Astrocyte (in vitro differentiated cells and primary cell): ENCODE measurements around the gene TENT4B. TPM values are rescaled to one million over a fixed set of nuclear protein-coding genes. Genes with fewer than 3 reads are reported as not detected.

Experiments
- DNase-seq: peaks from one replicate; pipeline ENCODE4 v3.0.0-alpha.2; 2010; ENCODE audit warnings: low read depth
- FAIRE-seq: peaks from 2 replicates; lab custom pipeline; 2011; peaks lifted over from hg19 to GRCh38; lab: Jason Lieb, UNC
- H2AFZ ChIP-seq: 2 replicates; pipeline ENCODE4 v1.6.0; 2012; ENCODE audit warnings: low read depth, low read length, inconsistent platforms
- H3K27ac ChIP-seq: 2 replicates; pipeline ENCODE4 v1.5.1; 2011; ENCODE audit warnings: low read depth, low read length, inconsistent platforms
- H3K27me3 ChIP-seq: 2 replicates; pipeline ENCODE4 v1.6.0; 2011; ENCODE audit warnings: low read length, inconsistent platforms; ENCODE audit not compliant: insufficient read depth
- H3K36me3 ChIP-seq: 2 replicates; pipeline ENCODE4 v1.5.1; 2011; ENCODE audit warnings: low read length, inconsistent platforms; ENCODE audit not compliant: insufficient read depth
- H3K4me1 ChIP-seq: 2 replicates; pipeline ENCODE4 v1.5.1; 2011; ENCODE audit warnings: low read length, inconsistent platforms; ENCODE audit not compliant: insufficient read depth
- H3K4me2 ChIP-seq: 2 replicates; pipeline ENCODE4 v1.6.0; 2012; ENCODE audit warnings: low read length, inconsistent platforms
- H3K4me3 ChIP-seq: 2 replicates; pipeline ENCODE4 v1.5.1; 2011; ENCODE audit warnings: low read depth, mild to moderate bottlenecking, low read length, inconsistent platforms; ENCODE audit not compliant: insufficient read depth
- H3K79me2 ChIP-seq: 2 replicates; pipeline ENCODE4 v1.6.0; 2012; ENCODE audit warnings: mild to moderate bottlenecking, low read length, inconsistent platforms; ENCODE audit not compliant: insufficient read depth
- H3K9ac ChIP-seq: 2 replicates; pipeline ENCODE4 v1.6.0; 2012; ENCODE audit warnings: mild to moderate bottlenecking, low read length, inconsistent platforms
- H3K9me3 ChIP-seq: 2 replicates; pipeline ENCODE4 v1.5.1; 2012; ENCODE audit warnings: low read depth, mild to moderate bottlenecking, low read length, inconsistent platforms; ENCODE audit not compliant: insufficient read depth
- H4K20me1 ChIP-seq: 2 replicates; pipeline ENCODE4 v1.6.0; 2012; ENCODE audit warnings: low read length, inconsistent platforms; ENCODE audit not compliant: insufficient read depth
- H3K27ac Mint-ChIP-seq: one replicate; pipeline ENCODE4 v1.8.0; 2021; ENCODE audit warnings: mild to moderate bottlenecking, mixed read lengths; ENCODE audit not compliant: unreplicated experiment
- H3K27me3 Mint-ChIP-seq: one replicate; pipeline ENCODE4 v1.8.0; 2021; ENCODE audit warnings: low read depth, mixed read lengths; ENCODE audit not compliant: unreplicated experiment
- H3K36me3 Mint-ChIP-seq: one replicate; pipeline ENCODE4 v1.8.0; 2021; ENCODE audit warnings: low read depth, mixed read lengths; ENCODE audit not compliant: unreplicated experiment
- H3K4me1 Mint-ChIP-seq: one replicate; pipeline ENCODE4 v1.8.0; 2021; ENCODE audit warnings: low read depth, mixed read lengths; ENCODE audit not compliant: unreplicated experiment
- H3K4me3 Mint-ChIP-seq: one replicate; pipeline ENCODE4 v1.8.0; 2021; ENCODE audit warnings: mild to moderate bottlenecking, moderate library complexity, mixed read lengths; ENCODE audit not compliant: unreplicated experiment
- H3K9me3 Mint-ChIP-seq: one replicate; pipeline ENCODE4 v1.8.0; 2021; ENCODE audit warnings: mild to moderate bottlenecking, mixed read lengths; ENCODE audit not compliant: unreplicated experiment
- EZH2 ChIP-seq: IDR thresholded peaks from 2 replicates; pipeline ENCODE4 v1.6.1; 2012; ENCODE audit warnings: mild to moderate bottlenecking, low read length, inconsistent platforms; ENCODE audit not compliant: insufficient read depth
- total RNA-seq: library from RNA; stranded (reverse); gene quantifications from 2 replicates; pipeline ENCODE4 v1.2.1, GENCODE V29; 2021
- TF ChIP-seq, protein P1 (sequence below): IDR thresholded peaks from 2 replicates; pipeline ENCODE4 v1.5.1; 2011; ENCODE audit warnings: low read depth, mild to moderate bottlenecking, inconsistent platforms, low read length, moderate library complexity; ENCODE audit not compliant: insufficient read depth

The TENT4B gene
- total RNA-seq, 1 donor from 2014 or later: 17.0 TPM

- Histone ChIP-seq H3K36me3 (no peaks in the 10 kb centered on the region), H3K4me3 (no peak overlapping the region), H3K27me3 (no peaks in the 10 kb centered on the region), H3K9ac (no peak overlapping the region), H3K27ac (no peak overlapping the region), H2AFZ (no peak overlapping the region), H3K4me2 (no peak overlapping the region), H3K9me3 (no peaks in the 10 kb centered on the region), H3K79me2 (peaks cover 14% of the 10 kb centered on the region), H4K20me1 (peaks cover 52% of the 10 kb centered on the region), H3K4me1 (no peaks in the 10 kb centered on the region)
- no peaks in the 10 kb centered on the region for H3K36me3 Mint-ChIP-seq
- H3K27ac Mint-ChIP-seq: no peak overlapping the region
- FAIRE-seq: no peak
- H3K27me3 Mint-ChIP-seq: no peaks in the 10 kb centered on the region
- H3K4me3 Mint-ChIP-seq: no peak overlapping the region
- DNase-seq: no peak
- H3K4me1 Mint-ChIP-seq: no peaks in the 10 kb centered on the region
- H3K9me3 Mint-ChIP-seq: peaks cover 5% of the 10 kb centered on the region
- TF ChIP-seq, protein P1, sequence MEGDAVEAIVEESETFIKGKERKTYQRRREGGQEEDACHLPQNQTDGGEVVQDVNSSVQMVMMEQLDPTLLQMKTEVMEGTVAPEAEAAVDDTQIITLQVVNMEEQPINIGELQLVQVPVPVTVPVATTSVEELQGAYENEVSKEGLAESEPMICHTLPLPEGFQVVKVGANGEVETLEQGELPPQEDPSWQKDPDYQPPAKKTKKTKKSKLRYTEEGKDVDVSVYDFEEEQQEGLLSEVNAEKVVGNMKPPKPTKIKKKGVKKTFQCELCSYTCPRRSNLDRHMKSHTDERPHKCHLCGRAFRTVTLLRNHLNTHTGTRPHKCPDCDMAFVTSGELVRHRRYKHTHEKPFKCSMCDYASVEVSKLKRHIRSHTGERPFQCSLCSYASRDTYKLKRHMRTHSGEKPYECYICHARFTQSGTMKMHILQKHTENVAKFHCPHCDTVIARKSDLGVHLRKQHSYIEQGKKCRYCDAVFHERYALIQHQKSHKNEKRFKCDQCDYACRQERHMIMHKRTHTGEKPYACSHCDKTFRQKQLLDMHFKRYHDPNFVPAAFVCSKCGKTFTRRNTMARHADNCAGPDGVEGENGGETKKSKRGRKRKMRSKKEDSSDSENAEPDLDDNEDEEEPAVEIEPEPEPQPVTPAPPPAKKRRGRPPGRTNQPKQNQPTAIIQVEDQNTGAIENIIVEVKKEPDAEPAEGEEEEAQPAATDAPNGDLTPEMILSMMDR: no peak
- no peak for TF ChIP-seq EZH2
Measured at GRCh38 chr16:50273888-50274325, 120.8 kb downstream of the TENT4B start.

DNA sequence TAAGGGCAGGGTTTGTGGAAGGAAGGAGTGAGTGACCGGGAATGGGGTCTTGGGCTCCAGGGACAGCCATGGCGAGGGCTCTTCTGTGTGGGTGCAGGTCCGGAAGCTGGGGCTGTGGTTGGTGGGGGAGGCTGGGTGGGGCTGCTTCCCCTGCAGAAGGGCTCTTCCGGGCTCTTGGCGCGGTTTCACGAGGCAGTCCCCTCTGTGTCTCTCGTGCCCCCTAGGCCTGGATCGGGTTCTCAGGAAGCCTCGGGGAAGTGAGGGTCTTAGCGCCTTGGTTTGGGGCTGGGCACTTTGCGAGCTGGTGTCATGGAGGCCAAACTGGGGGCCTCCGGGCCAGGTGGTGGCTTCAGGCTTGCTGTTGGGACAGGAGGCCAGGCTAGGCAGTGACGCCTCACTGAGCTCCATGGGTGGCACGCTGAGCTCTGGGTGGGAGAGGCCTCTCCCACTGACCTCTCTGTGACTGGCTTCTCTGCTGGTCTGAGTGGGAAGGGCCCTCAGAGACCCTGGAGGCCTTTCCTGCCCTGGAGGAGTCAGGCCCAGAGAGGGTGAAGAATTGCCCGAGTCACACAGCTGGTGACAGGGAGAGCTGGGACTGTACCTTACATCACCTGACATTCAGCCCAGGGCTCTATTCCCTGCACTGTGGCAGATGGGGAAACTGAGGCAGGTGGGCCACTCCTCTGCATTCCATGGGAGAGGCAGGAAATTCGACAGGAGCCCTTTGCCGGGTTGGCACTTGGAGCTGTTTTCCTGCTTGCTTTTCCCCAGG, 121.4 kb downstream of the TENT4B start:
- H2AFZ ChIP-seq: no peak overlapping the region
- H3K36me3 Mint-ChIP-seq: no peaks in the 10 kb centered on the region
- H3K4me1 ChIP-seq: no peaks in the 10 kb centered on the region
- no peak overlapping the region for H3K4me3 ChIP-seq
- no peak for DNase-seq
- no peak overlapping the region for H3K4me2 ChIP-seq
- H3K27me3 Mint-ChIP-seq: no peaks in the 10 kb centered on the region
- no peaks in the 10 kb centered on the region for H3K9me3 ChIP-seq
- H3K9ac ChIP-seq: no peak overlapping the region
- H3K36me3 ChIP-seq: no peaks in the 10 kb centered on the region
- peaks cover 5% of the 10 kb centered on the region for H3K4me1 Mint-ChIP-seq
- TF ChIP-seq, protein P1: no peak
- no peak for TF ChIP-seq EZH2
- H3K27ac ChIP-seq: no peak overlapping the region
- no peaks in the 10 kb centered on the region for H3K27me3 ChIP-seq
- H3K79me2 ChIP-seq: peaks cover 8% of the 10 kb centered on the region
- no peak overlapping the region for H3K4me3 Mint-ChIP-seq
- no peak for FAIRE-seq
- peaks cover 58% of the 10 kb centered on the region for H4K20me1 ChIP-seq
- H3K27ac Mint-ChIP-seq: no peak overlapping the region
- peaks cover 5% of the 10 kb centered on the region for H3K9me3 Mint-ChIP-seq

- H3K27ac ChIP-seq: no peak overlapping the region
- FAIRE-seq (no peak), DNase-seq (no peak)
- no peak overlapping the region for H3K4me2 ChIP-seq
- H3K9ac ChIP-seq: no peak overlapping the region
- no peak for TF ChIP-seq EZH2
- TF ChIP-seq, protein P1: no peak
- Mint-ChIP-seq H3K27ac (no peak overlapping the region), H3K4me1 (peaks cover 7% of the 10 kb centered on the region), H3K4me3 (no peak overlapping the region), H3K9me3 (peaks cover 5% of the 10 kb centered on the region), H3K36me3 (peaks cover 3% of the 10 kb centered on the region), H3K27me3 (no peaks in the 10 kb centered on the region)
- H4K20me1 ChIP-seq: peaks cover 63% of the 10 kb centered on the region
- H3K36me3 ChIP-seq: no peaks in the 10 kb centered on the region
- peaks cover 6% of the 10 kb centered on the region for H3K79me2 ChIP-seq
- no peaks in the 10 kb centered on the region for H3K4me1 ChIP-seq
- no peak overlapping the region for H3K4me3 ChIP-seq
- no peak overlapping the region for H2AFZ ChIP-seq
- H3K27me3 ChIP-seq: no peaks in the 10 kb centered on the region
- H3K9me3 ChIP-seq: no peaks in the 10 kb centered on the region
Measured at GRCh38 chr16:50275098-50275415, 122.0 kb downstream of the TENT4B start.
